OCI-LY7 (cell line): ENCODE results near the gene CELF2. TPM values are rescaled to one million over a fixed set of nuclear protein-coding genes. Genes with fewer than 3 reads are reported as not detected.

Experiments
- BruUV-seq: library from RNA; stranded (reverse); fragments of 400-500 nt; replicated peaks from 2 replicates; lab custom pipeline; 2021; lab: Mats Ljungman, UMichigan
- CTCF ChIA-PET: fragments of 300-600 bp; sonication (Branson Sonifier 250); formaldehyde crosslinking; loops from one replicate; lab custom pipeline; 2022; ENCODE audit warnings: antibody characterized with exemption; ENCODE audit not compliant: unreplicated experiment; lab: Charles Lee
- POLR2A ChIA-PET: fragments of 300-600 bp; sonication (Branson Sonifier 250); formaldehyde crosslinking; loops from one replicate; lab custom pipeline; 2022; ENCODE audit warnings: antibody characterized with exemption; lab: Charles Lee
- DNase-seq: peaks from one replicate; pipeline ENCODE4 v3.0.0-alpha.2; 2015; ENCODE audit warnings: low spot score
- H2AFZ ChIP-seq: fragments of 200-600 bp; sonication (generic), shearing (Covaris generic); 2 replicates; pipeline ENCODE4 v1.6.1; 2014; ENCODE audit warnings: mild to moderate bottlenecking, antibody characterized with exemption, low read length, moderate library complexity
- H3K27ac ChIP-seq: fragments of 200-600 bp; sonication (generic); 2 replicates; pipeline ENCODE4 v1.5.1; 2014; ENCODE audit warnings: mixed run types, low read depth, mild to moderate bottlenecking, moderate library complexity, low read length, inconsistent platforms; ENCODE audit not compliant: poor library complexity, severe bottlenecking
- H3K36me3 ChIP-seq: fragments of 200-600 bp; sonication (generic); 2 replicates; pipeline ENCODE4 v1.6.1; 2014; ENCODE audit warnings: mild to moderate bottlenecking, antibody characterized with exemption, low read length, moderate library complexity, mixed read lengths; ENCODE audit not compliant: insufficient read depth
- H3K4me1 ChIP-seq: fragments of 200-600 bp; sonication (generic); 2 replicates; pipeline ENCODE4 v1.5.1; 2014; ENCODE audit warnings: mild to moderate bottlenecking, low read length; ENCODE audit not compliant: insufficient read depth, poor library complexity, severe bottlenecking
- H3K4me2 ChIP-seq: fragments of 200-600 bp; sonication (generic); 2 replicates; pipeline ENCODE4 v1.6.1; 2014; ENCODE audit warnings: mild to moderate bottlenecking, low read length
- H3K4me3 ChIP-seq: fragments of 200-600 bp; sonication (generic); 2 replicates; pipeline ENCODE4 v1.5.1; 2014; ENCODE audit warnings: mild to moderate bottlenecking, low read depth, low read length; ENCODE audit not compliant: poor library complexity, severe bottlenecking
- H3K79me2 ChIP-seq: fragments of 200-600 bp; sonication (generic); 2 replicates; pipeline ENCODE4 v1.6.1; 2016; ENCODE audit warnings: low read depth, mild to moderate bottlenecking, low read length, moderate library complexity, mixed read lengths; ENCODE audit not compliant: insufficient read depth
- H3K9me2 ChIP-seq: fragments of 200-600 bp; sonication (generic); 2 replicates; pipeline ENCODE4 v1.6.1; 2016; ENCODE audit warnings: mild to moderate bottlenecking, low read length, mixed read lengths; ENCODE audit not compliant: insufficient read depth
- H3K9me3 ChIP-seq: fragments of 200-600 bp; sonication (generic); 2 replicates; pipeline ENCODE4 v1.6.1; 2014; ENCODE audit warnings: mild to moderate bottlenecking, mixed run types, low read length, mixed read lengths
- H4K20me1 ChIP-seq: fragments of 200-600 bp; sonication (generic); 2 replicates; pipeline ENCODE4 v1.6.1; 2014; ENCODE audit warnings: mild to moderate bottlenecking, antibody characterized with exemption, low read length, moderate library complexity, mixed read lengths; ENCODE audit not compliant: insufficient read depth
- EZH2phosphoT487 ChIP-seq: fragments of 200-600 bp; sonication (generic); IDR thresholded peaks from 2 replicates; pipeline ENCODE4 v1.6.1; 2018; ENCODE audit warnings: low read depth, borderline replicate concordance, mild to moderate bottlenecking, mixed run types, antibody characterized with exemption, low read length, moderate library complexity, mixed read lengths
- intact Hi-C: fragments of 100-400 bp; cut with micrococcal nuclease; formaldehyde crosslinking; loops from one replicate; pipeline ENCODE4 v1.10.0; 2022; ENCODE audit not compliant: unreplicated experiment
- total RNA-seq, 2 experiments: library from RNA; depleted of rRNA in 1 of 2; stranded (reverse); fragments of >200 nt in 1 of 2; shearing (Covaris generic) in 1 of 2; gene quantifications; 2 replicates each; pipeline ENCODE4 v1.2.3, GENCODE V29; 2014 to 2022
- TF ChIP-seq, protein P1 (sequence below): fragments of 200-600 bp; sonication (generic); conservative IDR thresholded peaks from 2 replicates; pipeline ENCODE4 v1.5.1; 2014; ENCODE audit warnings: mild to moderate bottlenecking, antibody characterized with exemption, low read length, moderate library complexity, mixed read lengths

CELF2 gene
- total RNA-seq, 2 experiments from 2014 or later = 5.4 to 19.1 TPM

DNA sequence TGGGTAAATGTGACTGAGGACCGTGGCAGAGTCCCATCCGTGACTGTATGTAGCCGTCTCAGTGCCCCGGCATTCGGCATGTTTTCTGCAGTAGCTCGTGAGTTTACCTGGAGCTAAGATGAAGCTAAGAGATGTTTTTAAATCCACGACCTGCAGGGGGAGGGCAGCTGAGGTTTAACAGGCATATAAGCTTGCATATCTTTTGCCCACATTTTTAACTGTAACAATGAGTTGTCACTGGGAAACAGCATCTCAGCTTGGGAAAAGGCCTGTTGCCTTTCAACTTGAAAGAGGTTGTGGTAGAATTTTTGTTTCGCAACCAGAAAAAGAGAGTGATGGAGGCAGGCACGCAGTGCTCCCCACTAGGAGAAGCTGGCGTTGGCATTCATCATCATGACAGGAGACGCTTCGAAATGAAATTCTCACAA is 77.7 kb downstream of the CELF2 start:
- POLR2A ChIA-PET = interaction anchor here (1.0 to 1.2 kb wide), 2 partner anchors 10 to 28 kb away, joined by 4 read pairs; no protein-coding TSS in a partner anchor
- Histone ChIP-seq H3K36me3 (no peaks in the 10 kb centered on the region), H3K9me3 (no peaks in the 10 kb centered on the region), H3K4me1 (no peaks in the 10 kb centered on the region), H3K9me2 (no peaks in the 10 kb centered on the region), H3K79me2 (no peaks in the 10 kb centered on the region), H3K4me3 (no peak overlapping the region), H4K20me1 (no peaks in the 10 kb centered on the region), H3K4me2 (no peak overlapping the region), H3K27ac (no peak overlapping the region), H2AFZ (no peak overlapping the region)
- DNase-seq = no peak
- TF ChIP-seq, protein P1, sequence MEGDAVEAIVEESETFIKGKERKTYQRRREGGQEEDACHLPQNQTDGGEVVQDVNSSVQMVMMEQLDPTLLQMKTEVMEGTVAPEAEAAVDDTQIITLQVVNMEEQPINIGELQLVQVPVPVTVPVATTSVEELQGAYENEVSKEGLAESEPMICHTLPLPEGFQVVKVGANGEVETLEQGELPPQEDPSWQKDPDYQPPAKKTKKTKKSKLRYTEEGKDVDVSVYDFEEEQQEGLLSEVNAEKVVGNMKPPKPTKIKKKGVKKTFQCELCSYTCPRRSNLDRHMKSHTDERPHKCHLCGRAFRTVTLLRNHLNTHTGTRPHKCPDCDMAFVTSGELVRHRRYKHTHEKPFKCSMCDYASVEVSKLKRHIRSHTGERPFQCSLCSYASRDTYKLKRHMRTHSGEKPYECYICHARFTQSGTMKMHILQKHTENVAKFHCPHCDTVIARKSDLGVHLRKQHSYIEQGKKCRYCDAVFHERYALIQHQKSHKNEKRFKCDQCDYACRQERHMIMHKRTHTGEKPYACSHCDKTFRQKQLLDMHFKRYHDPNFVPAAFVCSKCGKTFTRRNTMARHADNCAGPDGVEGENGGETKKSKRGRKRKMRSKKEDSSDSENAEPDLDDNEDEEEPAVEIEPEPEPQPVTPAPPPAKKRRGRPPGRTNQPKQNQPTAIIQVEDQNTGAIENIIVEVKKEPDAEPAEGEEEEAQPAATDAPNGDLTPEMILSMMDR = no peak
- TF ChIP-seq EZH2phosphoT487 = no peak
- BruUV-seq = no TSS peak
- CTCF ChIA-PET = no interaction called here
- intact Hi-C loops = no loop called here

DNA sequence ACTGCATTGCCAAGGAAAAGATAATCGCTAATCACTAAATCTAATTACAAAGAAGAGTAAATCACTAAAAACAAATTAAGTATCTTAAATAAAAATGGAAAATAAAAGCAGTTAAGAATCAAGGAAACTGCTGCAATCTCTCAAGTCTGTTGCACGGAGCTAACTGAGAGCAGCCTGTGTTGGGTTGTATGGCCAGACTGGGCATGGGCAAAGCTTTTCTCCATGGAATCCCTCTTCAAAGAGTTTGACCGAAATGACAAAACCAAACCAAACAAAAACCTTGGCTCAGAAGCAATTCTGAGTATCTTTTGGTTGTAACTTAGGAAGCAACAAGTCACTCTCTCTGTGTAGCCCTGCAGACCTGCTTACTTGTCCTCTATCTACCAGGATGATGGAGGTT is 78.8 kb downstream of the CELF2 start:
- Histone ChIP-seq H3K9me3 (no peaks in the 10 kb centered on the region), H3K4me3 (no peak overlapping the region), H2AFZ (no peak overlapping the region), H3K79me2 (no peaks in the 10 kb centered on the region), H3K4me2 (no peak overlapping the region), H3K36me3 (no peaks in the 10 kb centered on the region), H4K20me1 (no peaks in the 10 kb centered on the region), H3K27ac (no peak overlapping the region), H3K9me2 (no peaks in the 10 kb centered on the region), H3K4me1 (no peaks in the 10 kb centered on the region)
- intact Hi-C loops = no loop called here
- no peak for DNase-seq
- POLR2A ChIA-PET = interaction anchor here (1.2 kb wide), 1 partner anchor 29 kb away, joined by 4 read pairs; no protein-coding TSS in a partner anchor
- no peak for TF ChIP-seq EZH2phosphoT487
- TF ChIP-seq, protein P1 = no peak
- CTCF ChIA-PET = no interaction called here
- no TSS peak for BruUV-seq

DNA sequence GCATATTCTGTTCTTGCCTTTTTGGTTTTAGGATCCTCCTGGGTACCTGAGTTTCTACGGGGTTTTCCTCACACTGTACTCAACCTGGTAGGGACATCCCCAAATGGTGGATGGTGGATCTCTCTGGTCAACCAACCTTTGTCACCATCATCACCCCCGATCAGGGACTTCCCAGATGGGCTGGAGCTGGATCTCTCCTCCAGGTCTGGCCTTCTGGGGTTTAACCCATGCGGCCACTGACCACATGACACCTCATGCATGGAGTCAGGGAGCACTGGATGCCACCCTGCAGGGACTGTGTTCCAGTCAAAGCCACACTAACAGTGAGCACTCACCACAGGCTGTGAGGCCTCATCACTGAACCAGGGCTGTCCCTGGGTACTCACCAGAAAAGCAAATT is 80.0 kb downstream of the CELF2 start:
- no peaks in the 10 kb centered on the region for H3K9me3 ChIP-seq
- no TSS peak for BruUV-seq
- H4K20me1 ChIP-seq = no peaks in the 10 kb centered on the region
- POLR2A ChIA-PET = no interaction called here
- no peaks in the 10 kb centered on the region for H3K36me3 ChIP-seq
- no peaks in the 10 kb centered on the region for H3K4me1 ChIP-seq
- intact Hi-C loops = no loop called here
- no peaks in the 10 kb centered on the region for H3K9me2 ChIP-seq
- TF ChIP-seq, protein P1 = no peak
- TF ChIP-seq EZH2phosphoT487 = no peak
- no peaks in the 10 kb centered on the region for H3K79me2 ChIP-seq
- no peak overlapping the region for H3K4me2 ChIP-seq
- CTCF ChIA-PET = no interaction called here
- H2AFZ ChIP-seq = no peak overlapping the region
- no peak for DNase-seq
- H3K4me3 ChIP-seq = no peak overlapping the region
- H3K27ac ChIP-seq = no peak overlapping the region
